Ureter (tissue), 1 donor: Measurements from ENCODE around the gene ALAD. TPM values are rescaled to one million over a fixed set of nuclear protein-coding genes. Genes with fewer than 3 reads are reported as not detected.
A peak's percentile ranks its signal among the peaks of the same experiment; 100 is the strongest.

Experiments used
- DNase-seq: peaks from one replicate; pipeline ENCODE4 v3.0.0-alpha.2; 2020; ENCODE audit warnings: low spot score
- total RNA-seq: library from RNA; stranded (reverse); gene quantifications from one replicate; pipeline ENCODE4 v1.2.4, GENCODE V29; 2023
- donor health status: DM: yes; HTN: yes; CAD: no.

ALAD gene
- total RNA-seq, 1 donor from 2014 or later: 45.4 TPM

DNA sequence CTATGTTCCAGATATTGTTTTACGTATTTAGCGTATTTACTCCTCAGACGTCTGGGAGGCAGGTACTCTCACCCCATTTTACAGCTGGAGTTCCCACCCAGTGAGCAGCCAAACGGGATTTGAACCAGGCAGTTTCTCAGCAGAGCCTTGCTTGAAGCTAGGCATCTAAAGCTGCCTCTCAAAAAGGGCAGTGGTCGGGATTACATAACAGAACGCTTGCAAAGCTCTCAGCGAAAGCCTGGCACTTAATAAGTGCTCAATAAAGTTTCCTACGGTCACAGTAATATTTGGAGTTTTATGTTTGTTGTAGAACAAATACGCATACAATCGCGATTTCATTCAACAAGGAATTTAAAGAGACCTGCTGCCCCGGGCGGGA lies 52.0 kb downstream of the ALAD start:
- no peak for DNase-seq

DNA sequence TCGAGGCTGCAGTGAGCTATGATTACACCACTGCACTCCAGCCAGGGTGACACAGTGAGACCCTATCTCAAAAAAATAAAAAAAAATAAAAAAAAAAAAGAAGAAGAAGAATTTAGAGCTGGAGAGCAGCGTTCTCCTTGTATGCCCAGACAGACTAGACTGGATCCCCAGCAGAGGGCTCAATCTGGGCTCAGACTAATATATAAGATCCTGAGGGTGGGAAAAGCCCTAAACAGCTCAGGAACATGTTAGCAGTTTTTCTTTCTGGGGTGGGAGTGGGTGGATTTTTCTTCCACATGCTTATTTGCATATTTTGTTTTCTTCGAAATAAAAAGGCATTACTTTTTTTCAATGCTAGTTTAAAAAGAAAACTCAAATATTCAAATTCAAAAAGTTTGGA lies 52.6 kb downstream of the ALAD start:
- no peak for DNase-seq

DNA sequence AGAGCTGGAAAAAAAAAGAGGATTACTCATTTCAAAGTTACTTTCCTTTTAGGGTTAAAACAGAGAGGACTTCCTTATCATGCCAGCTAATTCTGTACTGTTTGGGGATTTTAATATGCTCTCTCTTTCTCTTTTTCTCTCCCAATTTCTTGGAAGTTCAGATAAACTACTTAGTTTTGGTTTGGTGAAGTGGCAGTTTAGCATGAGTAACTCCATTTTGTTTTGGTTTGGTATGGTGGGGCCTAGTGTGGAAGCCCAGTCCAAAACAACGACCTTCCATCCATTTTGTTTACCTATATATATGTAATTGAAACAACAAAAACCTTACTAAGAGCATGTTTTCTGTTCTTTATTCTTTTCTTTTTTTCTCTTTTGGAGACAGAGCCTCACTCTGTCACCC lies 55.4 kb downstream of the ALAD start:
- DNase-seq: no peak

DNA sequence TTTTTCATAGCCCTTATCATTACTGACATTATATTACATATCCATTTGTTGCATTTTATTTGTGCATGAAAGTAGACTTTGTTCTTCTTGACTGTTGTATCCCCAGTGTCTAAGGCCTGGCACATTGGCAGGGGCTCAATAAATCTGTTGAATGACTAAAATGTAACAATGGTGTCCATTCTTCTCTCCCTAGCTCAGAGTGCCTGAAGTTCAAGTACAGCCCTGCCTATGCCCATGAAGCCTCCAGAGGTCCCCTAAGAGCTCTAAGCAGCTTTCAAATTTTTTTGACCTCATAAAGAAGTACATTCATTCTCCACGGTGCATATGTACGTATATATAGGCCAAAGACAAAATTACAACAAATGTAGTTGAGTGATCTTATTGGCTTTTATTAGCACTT lies 55.9 kb downstream of the ALAD start:
- no peak for DNase-seq

DNA sequence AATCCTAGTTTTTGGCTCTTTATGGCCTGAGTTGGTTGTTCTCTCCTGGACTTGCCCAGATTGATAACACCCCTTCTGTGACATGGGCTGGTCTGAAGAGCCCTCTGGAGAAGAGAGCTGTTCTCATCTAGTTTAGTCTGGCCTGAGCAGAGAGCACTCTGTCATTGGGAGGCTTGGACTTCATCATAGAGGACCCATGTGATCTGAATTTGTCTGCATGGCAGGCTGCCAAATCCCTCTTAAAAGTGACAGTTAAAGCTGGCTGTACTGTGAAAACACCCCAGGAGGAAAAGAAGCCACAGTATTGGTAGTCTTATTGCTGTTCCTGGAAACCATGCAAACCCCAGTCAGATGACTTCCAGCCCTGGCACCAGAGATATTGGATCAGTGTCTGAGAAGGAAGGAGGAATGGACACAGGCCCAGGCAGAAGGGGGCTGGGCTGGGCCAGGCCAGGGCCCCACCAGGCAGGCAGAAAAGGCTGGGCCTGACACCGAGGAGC lies 57.3 kb downstream of the ALAD start:
- DNase-seq: peak; percentile 90

DNA sequence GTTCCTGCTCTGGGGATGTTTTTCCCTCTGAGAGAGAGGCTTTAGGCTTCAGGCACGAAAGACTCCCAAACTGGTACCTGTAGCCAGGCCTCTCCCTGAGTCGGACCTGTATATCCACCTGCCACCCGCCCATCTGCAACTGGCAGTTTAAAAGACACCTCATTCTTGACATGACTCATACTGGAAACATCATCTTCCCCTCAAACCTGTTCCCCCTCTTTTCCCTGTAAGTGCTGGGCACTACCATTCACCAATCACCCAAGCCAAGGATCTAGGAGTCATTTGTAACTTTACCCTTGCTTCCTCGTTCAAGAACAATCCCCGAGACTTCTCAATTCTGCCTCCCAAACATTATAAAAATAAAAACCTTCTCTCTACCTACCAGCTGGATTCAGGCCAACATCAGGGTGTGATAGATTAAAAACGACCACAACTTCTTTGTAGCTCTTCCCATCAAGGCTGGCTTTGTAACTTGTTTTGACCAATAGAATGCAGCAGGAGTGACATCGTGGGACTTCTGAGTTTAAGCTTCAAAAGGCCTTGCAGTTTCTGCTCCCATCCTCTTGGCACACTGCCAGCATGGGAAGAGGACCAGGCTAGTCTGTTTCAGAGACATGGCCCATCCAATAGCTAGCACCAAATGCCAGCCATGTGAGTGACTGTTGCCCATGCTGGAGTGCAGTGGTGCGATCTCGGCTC lies 59.2 kb downstream of the ALAD start:
- peak; percentile 67 for DNase-seq

DNA sequence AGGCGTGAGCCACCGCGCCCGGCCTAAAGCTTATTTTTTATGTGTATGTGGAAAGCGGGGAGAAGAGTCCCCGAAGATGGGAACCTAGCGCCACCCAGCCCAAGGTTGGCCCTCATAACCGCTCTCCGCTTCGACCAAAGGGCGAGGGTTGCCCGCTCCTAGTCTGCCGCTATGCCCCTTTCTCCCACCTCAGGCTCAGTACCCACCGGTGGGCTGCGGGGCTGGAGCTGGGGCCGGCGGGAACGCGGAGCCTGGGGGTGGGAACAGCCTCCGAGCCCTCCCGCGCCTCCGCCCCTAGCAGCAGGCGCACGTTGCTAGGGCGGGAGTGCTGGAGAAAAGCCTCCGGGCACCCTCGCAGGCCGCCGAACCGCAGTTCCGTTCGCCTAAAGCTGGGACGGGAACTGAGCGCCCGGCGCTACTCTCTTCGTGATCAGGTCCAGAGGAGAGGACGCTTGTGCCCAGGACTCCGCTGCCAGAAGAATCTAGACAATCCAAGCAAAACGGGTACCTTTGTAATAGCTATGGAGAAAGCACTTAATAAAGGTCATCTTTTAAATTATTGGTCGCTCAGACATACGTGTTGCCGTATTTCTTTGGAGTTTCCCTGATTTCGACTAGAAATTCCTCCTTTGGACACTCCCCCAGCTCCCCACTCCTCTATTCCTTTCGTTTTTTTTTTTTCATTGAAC lies 60.9 kb downstream of the ALAD start, which contains the start of gene WDR31:
Gene WDR31 (minus strand): TSS at position 265 of the 689 bp plus-strand sequence. CDS start 8,253 bp downstream, outside the sequence.
- DNase-seq: peak; percentile 88

DNA sequence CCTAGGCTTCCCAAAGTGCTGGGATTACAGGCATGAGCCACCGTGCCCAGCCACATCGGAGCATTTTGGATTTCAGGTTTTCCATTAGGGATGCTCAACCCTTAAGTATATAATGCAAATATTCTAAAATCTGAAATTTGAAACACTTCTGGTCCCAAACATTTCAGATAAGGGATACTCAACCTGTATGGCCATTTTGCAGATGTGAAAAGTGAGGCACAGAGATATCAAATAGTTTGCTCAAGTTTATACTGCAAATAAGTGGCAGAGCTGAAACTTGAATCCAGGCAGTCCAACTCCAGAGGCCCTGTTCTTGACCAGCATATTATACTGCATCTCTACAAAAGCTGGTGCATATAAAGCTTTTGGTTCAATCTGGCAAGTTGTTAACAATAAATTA lies 63.4 kb downstream of the ALAD start:
- DNase-seq: no peak

Other genes with a start within 250 kb of the ALAD start
- 43.9 TPM for gene FKBP15, start 180.0 kb downstream of the ALAD start, total RNA-seq
- 26.3 TPM for gene SLC31A1, start 179.7 kb downstream of the ALAD start, total RNA-seq
- gene CDC26, start 125.7 kb downstream of the ALAD start, total RNA-seq: 26.6 TPM
- 27.5 TPM for gene PRPF4, start 125.6 kb downstream of the ALAD start, total RNA-seq
- 0.96 TPM for gene RNF183, start 97.9 kb downstream of the ALAD start, total RNA-seq
- gene WDR31, start 61.0 kb downstream of the ALAD start, total RNA-seq: 5.1 TPM
- 10.2 TPM for gene BSPRY, start 51.7 kb downstream of the ALAD start, total RNA-seq
- gene HDHD3, start 24.3 kb downstream of the ALAD start, total RNA-seq: 39.2 TPM
- gene POLE3, start 9.4 kb upstream of the ALAD start, total RNA-seq: 34.8 TPM
- 0.62 TPM for gene C9orf43, start 9.5 kb upstream of the ALAD start, total RNA-seq
- 57.9 TPM for gene RGS3, start 62.4 kb upstream of the ALAD start, total RNA-seq